Cardiac fibroblast (primary cell): Measurements from ENCODE around the gene HDAC4.

Experiments
- DNase-seq, 2 donors: peaks; one replicate each; pipeline versions ENCODE4 v3.0.0 to v3.0.0-alpha.2; 2010; ENCODE audit warnings: low read depth in 2 of 2
- H3K4me3 ChIP-seq, 2 donors: replicated peaks in 1 of 2; 1 replicate in 1 of 2; 2 replicates in 1 of 2; pipeline ENCODE4 v1.5.1; 2011; ENCODE audit warnings: low read depth in 2 of 2, low read length in 2 of 2, mild to moderate bottlenecking in 2 of 2, moderate library complexity in 1 of 2
- CTCF ChIP-seq: IDR thresholded peaks from one replicate; pipeline ENCODE4 v1.5.1; 2011; ENCODE audit warnings: low read depth, mild to moderate bottlenecking, low read length, inconsistent platforms

HDAC4 gene

GRCh38 chr2:239358062-239358754 is 42.6 kb downstream of the HDAC4 start:
- no peak overlapping the region for H3K4me3 ChIP-seq
- DNase-seq = peak in 1 of 2 donors; percentile 22
- TF ChIP-seq CTCF = no peak

- no peak for TF ChIP-seq CTCF
- peak; percentile 41 to 77 for DNase-seq
- H3K4me3 ChIP-seq = no peak overlapping the region
Observed at GRCh38 chr2:239355724-239356123, 45.1 kb downstream of the HDAC4 start.

GRCh38 chr2:239355139-239355538 is 45.7 kb downstream of the HDAC4 start:
- peak; percentile 39 to 58 for DNase-seq
- no peak for TF ChIP-seq CTCF
- no peak overlapping the region for H3K4me3 ChIP-seq

GRCh38 chr2:239354791-239355136 is 46.1 kb downstream of the HDAC4 start:
- H3K4me3 ChIP-seq = no peak overlapping the region
- no peak for TF ChIP-seq CTCF
- no peak for DNase-seq

GRCh38 chr2:239354132-239354790 is 46.6 kb downstream of the HDAC4 start:
- no peak overlapping the region for H3K4me3 ChIP-seq
- TF ChIP-seq CTCF = no peak
- DNase-seq = no peak

- no peak overlapping the region for H3K4me3 ChIP-seq
- TF ChIP-seq CTCF = no peak
- no peak for DNase-seq
Observed at GRCh38 chr2:239353692-239354091, 47.1 kb downstream of the HDAC4 start.

GRCh38 chr2:239351687-239352086 is 49.1 kb downstream of the HDAC4 start:
- TF ChIP-seq CTCF = no peak
- no peak for DNase-seq
- H3K4me3 ChIP-seq = no peak overlapping the region
